Hepatocyte (in vitro differentiated cells): ENCODE data around the gene CTSH. TPM values are rescaled to one million over a fixed set of nuclear protein-coding genes. Genes with fewer than 3 reads are reported as not detected.

Source experiments
- DNase-seq: peaks from one replicate; pipeline ENCODE4 v3.0.0-alpha.2; 2016; ENCODE audit warnings: low spot score
- H2AFZ ChIP-seq: fragments of 200-600 bp; sonication (generic); 2 replicates; pipeline ENCODE4 v1.6.0; 2016; ENCODE audit warnings: antibody characterized with exemption, mild to moderate bottlenecking
- H3K27ac ChIP-seq: fragments of 200-600 bp; sonication (generic); 2 replicates; pipeline ENCODE4 v1.5.1; 2016; ENCODE audit warnings: mild to moderate bottlenecking
- H3K27me3 ChIP-seq: fragments of 200-600 bp; sonication (generic); 2 replicates; pipeline ENCODE4 v1.6.1; 2016
- H3K36me3 ChIP-seq: fragments of 200-600 bp; sonication (generic); replicated peaks from 2 replicates; pipeline ENCODE4 v1.5.1; 2016; ENCODE audit warnings: low read depth; ENCODE audit not compliant: insufficient read depth
- H3K4me1 ChIP-seq: fragments of 200-600 bp; sonication (generic); 2 replicates; pipeline ENCODE4 v1.5.1; 2016; ENCODE audit warnings: mild to moderate bottlenecking, moderate library complexity; ENCODE audit not compliant: insufficient read depth
- H3K4me2 ChIP-seq: fragments of 200-600 bp; sonication (generic); 2 replicates; pipeline ENCODE4 v1.6.0; 2016
- H3K4me3 ChIP-seq: fragments of 200-600 bp; sonication (generic); 2 replicates; pipeline ENCODE4 v1.5.1; 2016; ENCODE audit warnings: mild to moderate bottlenecking
- H3K79me2 ChIP-seq: fragments of 200-600 bp; sonication (generic); 2 replicates; pipeline ENCODE4 v1.6.0; 2017; ENCODE audit warnings: mild to moderate bottlenecking
- H3K9me2 ChIP-seq: fragments of 200-600 bp; sonication (generic); replicated peaks from 2 replicates; pipeline ENCODE4 v1.6.0; 2017; ENCODE audit warnings: mild to moderate bottlenecking; ENCODE audit not compliant: insufficient read depth
- H3K9me3 ChIP-seq: fragments of 200-600 bp; sonication (generic); 2 replicates; pipeline ENCODE4 v1.5.1; 2016; ENCODE audit warnings: low read depth, mild to moderate bottlenecking
- H4K20me1 ChIP-seq: fragments of 200-600 bp; sonication (generic); 2 replicates; pipeline ENCODE4 v1.6.0; 2016; ENCODE audit warnings: mild to moderate bottlenecking; ENCODE audit not compliant: insufficient read depth, poor library complexity, severe bottlenecking
- CTCF ChIP-seq: fragments of 200-600 bp; sonication (generic); IDR thresholded peaks from 2 replicates; pipeline ENCODE4 v1.5.1; 2016; ENCODE audit warnings: antibody characterized with exemption, mild to moderate bottlenecking; ENCODE audit not compliant: poor library complexity
- EZH2 ChIP-seq: fragments of 200-600 bp; sonication (generic); IDR thresholded peaks from 2 replicates; pipeline ENCODE4 v1.6.1; 2016; ENCODE audit warnings: antibody characterized with exemption, mild to moderate bottlenecking, borderline replicate concordance
- EZH2phosphoT487 ChIP-seq: fragments of 200-600 bp; sonication (generic); IDR thresholded peaks from one replicate; pipeline ENCODE4 v1.6.1; 2018; ENCODE audit warnings: antibody characterized with exemption, mild to moderate bottlenecking, low read depth, moderate library complexity; ENCODE audit not compliant: unreplicated experiment, severe bottlenecking
- WGBS: methylation state at CpG from one replicate; pipeline ENCODE4 v1.1.6; 2016; ENCODE audit warnings: low lambda C conversion rate; ENCODE audit errors: missing lambda C conversion rate; 5-methylcytosine and 5-hydroxymethylcytosine counted together
- polyA plus RNA-seq: library from polyadenylated mRNA; unstranded; fragments of >200 nt; fragmentation: Nextera tagmentation; extraction: Ambion mirVana; gene quantifications from 2 replicates; pipeline ENCODE4 v1.2.1, GENCODE V29; 2016
- total RNA-seq: library from RNA; depleted of rRNA; stranded (reverse); fragments of >200 nt; gene quantifications from 2 replicates; pipeline ENCODE4 v1.2.3, GENCODE V29; 2014

CTSH gene
- total and polyA plus RNA-seq, 2 experiments from 2014 or later: 521 to 610 TPM

- H3K4me2 ChIP-seq: no peak overlapping the region
- no peak for DNase-seq
These were observed 10.8 kb downstream of the CTSH start for GRCh38 chr15:78933823-78934654.

GRCh38 chr15:78933187-78933822 is 11.5 kb downstream of the CTSH start:
- H3K79me2 ChIP-seq: no peaks in the 10 kb centered on the region
- no peaks in the 10 kb centered on the region for H3K9me3 ChIP-seq
- H4K20me1 ChIP-seq: no peaks in the 10 kb centered on the region
- H3K4me2 ChIP-seq: no peak overlapping the region
- H3K36me3 ChIP-seq: no peaks in the 10 kb centered on the region
- no peaks in the 10 kb centered on the region for H3K27me3 ChIP-seq
- no peak overlapping the region for H3K27ac ChIP-seq
- H3K4me3 ChIP-seq: no peak overlapping the region
- WGBS: 89% methylated on average over 12 of the region's 12 CpGs
- no peaks in the 10 kb centered on the region for H3K9me2 ChIP-seq
- no peak for DNase-seq
- TF ChIP-seq EZH2phosphoT487 (no peak), EZH2 (no peak), CTCF (no peak)
- H2AFZ ChIP-seq: no peak overlapping the region
- peaks cover 9% of the 10 kb centered on the region for H3K4me1 ChIP-seq

More at GRCh38 chr15:78933823-78934654, 10.8 kb downstream of the CTSH start:
- WGBS: 74% methylated on average over 20 of the region's 20 CpGs
- peak overlapping the region; percentile 51 for H3K27ac ChIP-seq
- no peaks in the 10 kb centered on the region for H3K36me3 ChIP-seq
- H3K4me3 ChIP-seq: no peak overlapping the region
- no peaks in the 10 kb centered on the region for H3K27me3 ChIP-seq
- no peaks in the 10 kb centered on the region for H4K20me1 ChIP-seq
- no peaks in the 10 kb centered on the region for H3K79me2 ChIP-seq
- no peak for TF ChIP-seq EZH2phosphoT487
- no peak for TF ChIP-seq CTCF
- TF ChIP-seq EZH2: no peak
- no peak overlapping the region for H2AFZ ChIP-seq
- H3K4me1 ChIP-seq: peaks cover 9% of the 10 kb centered on the region
- no peaks in the 10 kb centered on the region for H3K9me2 ChIP-seq
- no peaks in the 10 kb centered on the region for H3K9me3 ChIP-seq

GRCh38 chr15:78932258-78932808 is 12.5 kb downstream of the CTSH start:
- WGBS: 96% methylated on average over 13 of the region's 13 CpGs
- no peak overlapping the region for H3K4me2 ChIP-seq
- no peak for TF ChIP-seq EZH2
- no peak for TF ChIP-seq CTCF
- TF ChIP-seq EZH2phosphoT487: no peak
- no peaks in the 10 kb centered on the region for H3K9me2 ChIP-seq
- H3K36me3 ChIP-seq: no peaks in the 10 kb centered on the region
- no peak for DNase-seq
- H3K79me2 ChIP-seq: no peaks in the 10 kb centered on the region
- H3K27me3 ChIP-seq: no peaks in the 10 kb centered on the region
- no peak overlapping the region for H3K27ac ChIP-seq
- H3K9me3 ChIP-seq: no peaks in the 10 kb centered on the region
- no peak overlapping the region for H2AFZ ChIP-seq
- peaks cover 9% of the 10 kb centered on the region for H3K4me1 ChIP-seq
- no peaks in the 10 kb centered on the region for H4K20me1 ChIP-seq
- no peak overlapping the region for H3K4me3 ChIP-seq
